ENCODE results near the gene PHOX2A.
A peak's percentile ranks its signal among the peaks of the same experiment; 100 is the strongest.

The PHOX2A gene

DNA sequence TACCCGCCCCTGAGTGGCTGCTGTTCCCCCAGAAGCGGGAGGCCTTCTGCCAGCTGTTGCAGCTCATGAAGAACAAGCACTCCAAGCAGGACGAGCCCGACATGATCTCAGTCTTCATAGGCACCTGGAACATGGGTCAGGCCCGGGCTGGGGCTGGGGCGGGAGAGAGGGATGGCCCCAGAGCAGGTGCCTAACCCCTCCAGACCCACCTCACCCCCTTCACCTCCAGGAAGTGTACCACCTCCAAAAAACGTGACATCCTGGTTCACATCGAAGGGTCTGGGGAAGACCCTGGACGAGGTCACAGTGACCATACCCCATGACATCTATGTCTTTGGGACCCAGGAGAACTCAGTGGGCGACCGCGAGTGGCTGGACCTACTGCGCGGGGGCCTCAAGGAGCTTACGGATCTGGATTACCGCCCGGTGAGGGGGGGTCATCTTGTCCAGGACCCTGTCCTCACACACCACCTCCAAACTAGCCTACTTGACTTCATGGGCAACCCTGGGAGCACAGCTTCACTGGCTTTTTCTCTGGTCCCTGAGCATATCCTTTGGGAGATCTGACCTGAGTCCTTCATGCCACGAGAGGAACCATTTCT is 13.1 kb downstream of the PHOX2A start:
- TF ChIP-seq, protein P1, sequence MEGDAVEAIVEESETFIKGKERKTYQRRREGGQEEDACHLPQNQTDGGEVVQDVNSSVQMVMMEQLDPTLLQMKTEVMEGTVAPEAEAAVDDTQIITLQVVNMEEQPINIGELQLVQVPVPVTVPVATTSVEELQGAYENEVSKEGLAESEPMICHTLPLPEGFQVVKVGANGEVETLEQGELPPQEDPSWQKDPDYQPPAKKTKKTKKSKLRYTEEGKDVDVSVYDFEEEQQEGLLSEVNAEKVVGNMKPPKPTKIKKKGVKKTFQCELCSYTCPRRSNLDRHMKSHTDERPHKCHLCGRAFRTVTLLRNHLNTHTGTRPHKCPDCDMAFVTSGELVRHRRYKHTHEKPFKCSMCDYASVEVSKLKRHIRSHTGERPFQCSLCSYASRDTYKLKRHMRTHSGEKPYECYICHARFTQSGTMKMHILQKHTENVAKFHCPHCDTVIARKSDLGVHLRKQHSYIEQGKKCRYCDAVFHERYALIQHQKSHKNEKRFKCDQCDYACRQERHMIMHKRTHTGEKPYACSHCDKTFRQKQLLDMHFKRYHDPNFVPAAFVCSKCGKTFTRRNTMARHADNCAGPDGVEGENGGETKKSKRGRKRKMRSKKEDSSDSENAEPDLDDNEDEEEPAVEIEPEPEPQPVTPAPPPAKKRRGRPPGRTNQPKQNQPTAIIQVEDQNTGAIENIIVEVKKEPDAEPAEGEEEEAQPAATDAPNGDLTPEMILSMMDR (conservative IDR thresholded peaks at IDR 0.05; ENCODE audit: control insufficient read depth, insufficient read depth, low read depth, low read length) = no peak
- DNase-seq (ENCODE audit: low read depth) = no peak
- H3K4me3 ChIP-seq (ENCODE audit: control insufficient read depth, low read depth, low read length) = no peak overlapping the region

DNA sequence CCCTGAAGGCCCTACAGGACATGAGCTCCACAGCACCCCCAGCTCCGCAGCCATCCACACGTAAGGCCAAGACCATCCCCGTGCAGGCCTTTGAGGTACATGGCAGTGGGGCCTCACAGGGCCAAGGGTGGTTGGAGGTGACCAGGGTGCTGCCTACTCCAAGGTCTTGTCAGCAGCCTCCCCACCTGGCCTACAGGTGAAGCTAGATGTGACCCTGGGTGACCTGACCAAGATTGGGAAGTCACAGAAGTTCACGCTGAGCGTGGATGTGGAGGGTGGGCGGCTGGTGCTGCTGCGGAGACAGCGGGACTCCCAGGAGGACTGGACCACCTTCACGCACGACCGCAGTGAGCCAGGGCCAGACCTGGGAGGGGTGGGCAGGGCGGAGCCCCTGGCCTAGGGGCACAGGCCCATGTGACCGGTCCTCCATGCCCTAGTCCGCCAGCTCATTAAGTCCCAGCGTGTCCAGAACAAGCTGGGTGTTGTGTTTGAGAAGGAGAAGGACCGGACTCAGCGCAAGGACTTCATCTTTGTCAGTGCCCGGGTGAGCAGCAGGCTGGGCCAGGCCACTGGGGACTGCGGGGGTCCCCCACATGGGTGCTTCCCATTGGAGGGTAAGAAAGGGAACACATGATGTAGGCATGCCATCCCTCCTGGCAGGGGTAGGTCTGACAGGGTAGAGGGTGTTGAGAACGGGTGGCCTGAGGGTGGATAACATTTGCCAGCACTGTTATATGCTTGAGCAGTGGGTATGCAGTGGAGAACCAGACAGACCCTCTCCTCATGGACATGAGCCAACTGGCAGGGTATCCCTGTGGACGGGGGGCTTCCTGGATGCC is 13.8 kb downstream of the PHOX2A start:
- H3K4me3 ChIP-seq (ENCODE audit: control insufficient read depth, low read depth, low read length) = no peak overlapping the region
- TF ChIP-seq, protein P1 (conservative IDR thresholded peaks at IDR 0.05; ENCODE audit: control insufficient read depth, insufficient read depth, low read depth, low read length) = no peak
- no peak for DNase-seq (ENCODE audit: low read depth)

DNA sequence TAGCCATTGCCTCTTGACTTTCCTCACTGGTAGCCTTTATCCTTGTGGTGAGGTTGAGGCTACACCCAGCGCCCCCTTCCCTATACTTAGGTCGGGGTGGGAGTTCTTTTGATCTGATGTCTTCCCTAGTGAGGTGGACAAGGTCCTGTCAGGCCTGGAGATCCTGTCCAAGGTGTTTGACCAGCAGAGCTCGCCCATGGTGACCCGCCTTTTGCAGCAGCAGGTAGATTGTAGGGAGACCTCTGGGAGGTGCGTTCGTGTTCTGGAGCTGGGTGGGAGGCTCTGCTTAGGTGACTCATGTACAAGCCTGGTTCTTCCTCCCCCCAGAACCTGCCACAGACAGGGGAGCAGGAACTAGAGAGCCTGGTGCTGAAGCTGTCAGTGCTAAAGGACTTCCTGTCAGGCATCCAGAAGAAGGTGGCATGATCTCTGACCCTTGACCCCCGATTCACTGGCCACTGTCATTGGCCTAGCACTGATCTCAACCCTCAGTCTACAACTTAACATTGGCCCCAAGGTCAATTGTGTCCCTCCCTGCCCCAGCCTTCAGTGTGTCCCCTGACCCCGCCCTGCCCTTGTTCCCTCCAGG is 14.5 kb downstream of the PHOX2A start:
- TF ChIP-seq, protein P1 (conservative IDR thresholded peaks at IDR 0.05; ENCODE audit: control insufficient read depth, insufficient read depth, low read depth, low read length) = no peak
- no peak for DNase-seq (ENCODE audit: low read depth)
- H3K4me3 ChIP-seq (ENCODE audit: control insufficient read depth, low read depth, low read length) = no peak overlapping the region

DNA sequence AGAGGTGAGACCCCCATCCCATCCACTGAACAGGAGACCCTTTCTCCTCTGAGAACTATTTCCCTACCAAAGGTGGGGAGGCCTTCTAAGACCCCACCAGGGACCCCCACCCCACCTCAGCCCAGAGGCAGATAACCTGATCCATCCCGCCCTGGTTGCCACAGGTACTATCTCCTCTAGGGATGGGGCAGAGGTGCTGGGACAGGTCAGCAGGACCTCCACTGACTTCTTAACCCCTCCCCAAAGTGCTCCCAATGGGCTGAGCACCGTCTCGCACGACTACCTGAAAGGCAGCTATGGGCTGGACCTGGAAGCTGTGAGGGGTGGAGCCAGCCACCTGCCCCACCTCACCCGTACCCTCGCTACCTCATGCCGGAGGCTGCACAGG is 15.1 kb downstream of the PHOX2A start:
- TF ChIP-seq, protein P1 (conservative IDR thresholded peaks at IDR 0.05; ENCODE audit: control insufficient read depth, insufficient read depth, low read depth, low read length) = no peak
- no peak for DNase-seq (ENCODE audit: low read depth)
- no peak overlapping the region for H3K4me3 ChIP-seq (ENCODE audit: control insufficient read depth, low read depth, low read length)

DNA sequence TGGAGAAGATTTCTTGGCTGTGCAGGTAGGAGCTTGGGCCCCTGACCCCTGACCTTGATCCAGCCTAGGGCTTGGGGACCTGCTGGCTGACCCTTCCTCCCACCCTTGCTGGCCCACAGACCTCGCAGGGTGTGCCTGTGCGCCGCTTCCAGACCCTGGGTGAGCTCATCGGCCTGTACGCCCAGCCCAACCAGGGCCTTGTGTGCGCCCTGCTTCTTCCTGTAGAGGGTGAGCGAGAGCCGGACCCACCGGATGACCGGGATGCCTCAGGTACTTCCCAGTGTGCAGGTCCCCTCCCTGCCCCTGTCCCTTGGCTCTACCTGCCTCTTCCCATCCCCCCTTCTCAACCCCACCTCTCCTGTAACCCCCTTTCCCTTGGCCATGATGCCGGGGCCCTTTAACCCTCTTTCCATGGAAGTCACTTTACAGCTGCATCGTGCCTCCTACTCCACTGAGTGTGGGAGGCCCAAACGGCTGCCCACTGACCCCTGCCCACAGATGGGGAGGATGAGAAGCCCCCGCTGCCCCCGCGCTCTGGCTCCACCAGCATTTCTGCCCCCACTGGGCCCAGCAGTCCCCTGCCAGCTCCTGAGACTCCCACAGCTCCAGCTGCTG is 15.6 kb downstream of the PHOX2A start:
- no peak overlapping the region for H3K4me3 ChIP-seq (ENCODE audit: control insufficient read depth, low read depth, low read length)
- TF ChIP-seq, protein P1 (conservative IDR thresholded peaks at IDR 0.05; ENCODE audit: control insufficient read depth, insufficient read depth, low read depth, low read length) = peak; percentile 47
- DNase-seq (ENCODE audit: low read depth) = peak; percentile 46

DNA sequence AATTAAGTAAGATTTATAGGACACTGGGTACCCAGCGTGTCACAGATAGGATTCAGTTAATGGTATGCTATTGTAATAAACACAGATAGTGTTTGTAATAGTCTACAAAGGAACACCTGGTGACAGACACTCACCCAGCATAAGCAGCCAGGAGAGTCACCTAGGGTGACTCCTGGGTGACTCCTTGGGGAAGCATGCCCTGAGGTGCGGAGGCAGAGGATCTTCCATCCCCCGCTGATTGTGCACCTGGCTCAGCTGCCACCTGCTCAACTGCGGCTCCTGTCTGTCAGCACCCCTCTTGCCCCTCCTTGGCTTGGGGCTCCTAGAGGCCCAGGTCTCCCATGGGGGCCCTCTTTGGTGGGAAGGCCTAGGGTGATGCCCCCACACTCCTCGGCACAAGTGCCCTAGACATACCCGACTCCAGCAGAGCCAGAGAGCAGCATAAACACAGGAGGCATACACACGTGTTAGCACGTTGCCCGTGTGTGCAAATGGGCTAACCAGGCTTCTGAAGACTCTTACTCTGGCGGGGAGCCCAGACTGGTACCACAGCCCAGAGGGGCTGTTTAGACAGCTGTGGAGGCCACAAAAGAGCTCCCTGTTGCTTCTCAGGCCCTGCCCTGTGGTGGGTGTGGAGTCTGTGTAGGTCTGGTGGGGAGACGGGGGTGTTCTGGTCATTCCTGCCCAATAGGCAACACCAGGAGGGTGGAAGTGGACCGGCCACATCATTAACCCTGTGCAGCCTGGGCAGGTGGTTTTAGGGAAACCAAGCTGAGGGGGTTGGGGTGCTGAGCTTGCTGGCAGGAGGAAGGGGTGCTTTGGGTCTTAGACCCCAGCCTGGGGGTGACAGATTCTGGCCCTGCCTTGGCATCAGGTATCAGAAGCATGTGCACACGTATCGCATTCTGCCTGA is 16.4 kb downstream of the PHOX2A start:
- TF ChIP-seq, protein P1 (conservative IDR thresholded peaks at IDR 0.05; ENCODE audit: control insufficient read depth, insufficient read depth, low read depth, low read length) = no peak
- H3K4me3 ChIP-seq (ENCODE audit: control insufficient read depth, low read depth, low read length) = no peak overlapping the region
- DNase-seq (ENCODE audit: low read depth) = peak; percentile 59
